Prostate gland (tissue), 2 donors: Measurements from ENCODE around the gene LTN1.

Experiments used
- CTCF ChIP-seq, 4 experiments: fragments of 200-600 bp in 2 of 4; fragments of 450-650 bp in 2 of 4; sonication (generic) in 2 of 4; IDR thresholded peaks; 1 replicate in 3 of 4; 2 replicates in 1 of 4; pipeline ENCODE4 v1.5.1; 2016 to 2019; ENCODE audit warnings: antibody characterized with exemption in 4 of 4, mild to moderate bottlenecking in 2 of 4, moderate library complexity in 2 of 4
- POLR2A ChIP-seq: fragments of 450-650 bp; IDR thresholded peaks from one replicate; pipeline ENCODE4 v1.6.1; 2016; ENCODE audit warnings: antibody characterized with exemption, mild to moderate bottlenecking
- POLR2AphosphoS5 ChIP-seq: sonication (generic); formaldehyde crosslinking; IDR thresholded peaks from one replicate; pipeline ENCODE4 v1.6.1; 2017; ENCODE audit warnings: antibody characterized with exemption

GRCh38 chr21:29025328-29025713, 32.6 kb upstream of the LTN1 start:
- TF ChIP-seq CTCF (IDR thresholded peaks at IDR 0.05) (no peak), POLR2A (no peak), POLR2AphosphoS5 (no peak)
